COR-L47 (cell line): ENCODE results near the gene SKA2.
"Not testable (repeated sequence)": the region's sequence is repeated elsewhere in the genome, so short reads cannot be mapped to it uniquely, and the experiment has no call there.

Source experiments
- DNase-seq: peaks from one replicate; lab custom pipeline; 2025; lab: John Stamatoyannopoulos, UW

SKA2 gene

DNA sequence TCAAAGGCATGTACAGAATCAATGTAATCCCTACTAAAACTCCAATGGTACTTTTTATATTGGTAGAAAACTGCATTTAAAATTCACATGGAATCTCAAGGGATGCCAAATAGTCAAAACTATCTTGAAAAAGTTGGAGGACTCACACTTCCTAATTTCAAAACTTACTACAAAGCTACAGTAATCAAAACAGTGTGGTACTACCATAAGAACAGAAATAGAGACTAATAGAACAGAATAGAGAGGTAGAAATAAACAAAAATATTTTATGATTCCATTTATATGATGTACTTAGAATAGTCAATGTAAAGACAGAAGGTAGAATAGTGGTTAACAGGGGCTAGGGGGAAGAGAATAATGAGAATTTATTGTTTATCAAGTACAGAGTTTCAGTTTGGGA is 57.1 kb downstream of the SKA2 start:
- no peak for DNase-seq

DNA sequence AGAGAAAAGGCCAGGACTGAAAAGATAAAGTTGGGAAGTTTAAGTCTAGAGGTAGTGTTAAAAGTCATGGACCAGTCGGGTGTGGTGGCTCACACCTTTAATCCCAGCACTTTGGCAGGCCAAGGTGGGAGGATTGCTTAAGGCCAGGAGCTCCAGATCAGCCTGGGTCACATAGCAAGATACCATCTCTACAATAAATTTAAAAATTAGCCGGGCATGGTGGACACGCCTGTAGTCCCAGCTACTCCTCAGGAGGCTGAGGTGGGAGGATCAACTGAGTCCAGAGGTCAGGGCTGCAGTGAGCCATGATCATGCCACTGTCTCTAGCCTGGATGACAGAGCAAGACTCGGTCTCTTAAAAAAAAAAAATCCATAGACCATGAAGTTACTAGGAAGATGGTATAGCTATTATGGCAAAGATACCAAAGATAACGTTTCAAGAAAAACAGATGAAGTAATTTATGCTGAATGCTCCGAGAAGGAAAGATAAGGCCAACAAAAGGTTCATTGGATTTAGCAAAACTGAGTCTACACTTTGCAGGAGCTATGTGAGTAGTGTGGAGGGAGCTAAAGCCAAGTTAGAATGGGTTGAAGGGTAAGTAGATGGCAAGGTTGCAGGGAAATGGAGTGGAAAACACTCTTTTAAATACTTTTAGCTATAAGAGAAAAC is 60.0 kb downstream of the SKA2 start:
- DNase-seq, result no peak

DNA sequence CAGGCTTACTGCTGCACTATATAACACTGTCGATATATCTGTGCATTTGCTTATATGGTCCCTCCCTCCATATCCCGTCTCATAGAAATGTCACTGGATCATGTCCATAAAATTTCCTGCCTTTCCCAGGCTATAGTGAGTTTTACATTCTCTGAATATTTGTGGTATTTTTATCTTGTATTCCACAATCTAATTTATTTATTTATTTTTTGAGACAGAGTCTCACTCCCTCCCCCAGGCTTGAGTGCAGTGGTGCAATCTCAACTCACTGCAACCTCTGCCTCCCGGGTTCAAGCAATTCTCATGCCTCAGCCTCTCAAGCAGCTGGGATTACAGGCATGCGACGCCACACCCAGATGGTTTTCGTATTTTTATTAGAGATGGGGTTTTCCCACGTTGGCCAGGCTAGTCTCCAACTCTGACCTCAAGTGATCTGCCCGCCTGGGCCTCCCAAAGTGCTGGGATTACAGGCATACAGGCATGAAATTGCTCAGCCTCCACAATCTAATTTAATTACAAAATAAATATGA is 61.2 kb downstream of the SKA2 start:
- no peak for DNase-seq

DNA sequence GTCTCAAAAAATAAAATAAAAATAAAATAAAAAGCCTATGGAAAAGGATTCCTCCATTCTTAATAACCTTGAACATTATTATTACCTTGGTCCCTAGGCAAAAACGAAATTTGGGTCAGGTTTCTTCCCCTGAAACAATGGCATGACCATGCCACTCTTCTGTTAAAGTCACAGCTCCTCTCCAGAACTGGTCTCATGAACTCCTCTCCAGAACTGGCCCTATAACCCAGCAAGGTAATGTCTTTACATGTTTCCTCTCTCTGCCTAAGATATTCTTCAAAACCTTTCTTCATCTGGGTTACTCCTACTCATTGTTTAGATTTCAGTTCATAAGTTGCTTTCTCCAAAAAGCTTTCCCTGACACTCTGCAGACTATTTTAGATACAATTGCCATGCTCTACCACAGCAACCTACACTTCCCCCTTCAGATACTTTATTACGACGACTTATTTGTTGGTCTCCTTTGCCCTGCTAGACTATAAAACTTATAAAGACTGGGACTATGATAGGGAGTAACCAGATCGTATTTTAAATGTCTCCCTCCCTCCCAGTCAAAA is 61.8 kb downstream of the SKA2 start:
- no peak for DNase-seq

DNA sequence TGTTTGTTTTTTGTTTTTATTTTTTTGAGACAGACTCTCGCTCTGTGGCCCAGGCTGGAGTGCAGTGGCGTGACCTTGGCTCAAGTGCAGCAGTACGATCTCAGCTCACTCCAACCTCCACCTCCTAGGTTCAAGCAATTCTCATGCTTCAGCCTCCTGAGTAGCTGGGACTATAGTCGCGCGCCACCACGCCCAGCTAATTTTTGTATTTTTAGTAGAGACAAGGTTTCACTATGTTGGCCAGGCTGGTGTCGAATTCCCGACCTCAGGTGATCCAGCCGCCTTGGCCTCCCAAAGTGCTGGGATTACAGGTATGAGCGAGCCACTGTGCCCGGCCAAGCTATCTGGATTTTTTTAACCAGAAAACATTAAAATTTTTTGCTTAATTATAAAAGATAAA is 64.4 kb downstream of the SKA2 start:
- DNase-seq, result not testable (repeated sequence)

DNA sequence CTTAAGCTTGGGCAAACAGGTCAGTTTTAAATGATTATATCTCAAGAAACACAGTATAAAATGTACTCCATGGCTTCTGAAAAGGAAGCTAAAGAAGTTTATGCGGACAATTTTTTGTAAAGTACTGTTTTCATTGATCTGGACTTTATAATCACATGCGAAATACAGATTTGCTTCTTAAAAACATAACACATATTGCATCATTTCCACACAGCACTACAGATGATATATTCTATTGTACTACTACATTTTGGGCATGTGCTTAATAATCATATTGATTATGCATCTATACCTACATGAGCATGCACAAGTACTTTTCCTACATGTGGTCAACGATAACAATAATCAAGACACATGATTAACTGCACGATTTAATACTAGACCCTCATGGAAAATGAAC is 70.8 kb downstream of the SKA2 start:
- no peak for DNase-seq

DNA sequence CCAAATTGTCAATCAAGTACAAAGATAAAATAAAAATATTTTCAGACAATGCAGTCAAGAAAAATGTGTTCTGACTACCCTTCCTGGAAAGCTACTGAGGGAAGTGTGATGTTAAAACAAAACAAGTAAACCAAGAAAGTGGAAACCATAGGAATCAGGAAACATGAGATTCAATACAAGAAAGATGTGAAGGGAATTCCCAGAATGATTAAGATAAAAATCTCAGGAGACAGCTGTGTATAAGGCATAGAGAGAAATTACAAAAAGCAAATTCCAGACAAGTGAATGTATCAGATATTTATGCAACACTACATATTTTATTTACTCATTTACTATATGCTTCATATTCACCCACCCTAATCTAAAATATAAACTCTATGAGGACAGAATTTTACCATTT is 80.5 kb downstream of the SKA2 start:
- no peak for DNase-seq

DNA sequence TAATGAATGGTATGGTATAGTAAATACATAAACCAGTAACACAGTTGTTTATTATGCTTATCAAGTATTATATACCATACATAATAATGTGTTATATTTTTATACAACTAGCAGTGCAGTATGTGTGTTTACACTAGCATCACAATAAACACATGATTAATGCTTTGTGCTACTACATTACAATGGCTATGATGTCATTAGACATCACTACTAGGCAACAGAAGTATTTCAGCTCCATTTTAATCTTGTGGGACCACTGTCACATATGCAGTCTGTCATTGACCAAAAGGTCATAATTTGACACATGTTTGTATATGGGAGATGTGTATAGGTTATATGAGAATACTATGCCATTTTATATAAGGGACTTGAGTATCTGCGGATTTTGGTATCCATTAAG is 81.0 kb downstream of the SKA2 start:
- DNase-seq, result no peak

DNA sequence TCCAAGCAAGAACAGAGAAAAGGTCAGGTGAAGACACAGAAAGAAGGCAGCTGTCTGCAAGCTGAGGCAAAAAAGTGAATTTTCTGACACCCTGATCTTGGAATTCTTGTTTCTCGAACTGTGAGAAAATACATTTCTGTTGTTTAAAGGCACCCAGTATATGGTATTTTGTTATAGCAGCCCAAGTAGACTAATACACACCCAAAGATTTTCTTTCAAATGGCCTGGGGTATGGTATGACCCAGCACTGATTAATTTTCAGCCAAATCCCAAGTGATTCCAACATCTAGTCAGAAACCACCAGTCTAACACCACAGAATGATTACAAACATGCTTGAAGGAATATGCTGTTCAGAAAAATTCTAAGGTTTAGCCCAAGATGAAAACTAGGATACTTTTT is 85.1 kb downstream of the SKA2 start:
- no peak for DNase-seq

DNA sequence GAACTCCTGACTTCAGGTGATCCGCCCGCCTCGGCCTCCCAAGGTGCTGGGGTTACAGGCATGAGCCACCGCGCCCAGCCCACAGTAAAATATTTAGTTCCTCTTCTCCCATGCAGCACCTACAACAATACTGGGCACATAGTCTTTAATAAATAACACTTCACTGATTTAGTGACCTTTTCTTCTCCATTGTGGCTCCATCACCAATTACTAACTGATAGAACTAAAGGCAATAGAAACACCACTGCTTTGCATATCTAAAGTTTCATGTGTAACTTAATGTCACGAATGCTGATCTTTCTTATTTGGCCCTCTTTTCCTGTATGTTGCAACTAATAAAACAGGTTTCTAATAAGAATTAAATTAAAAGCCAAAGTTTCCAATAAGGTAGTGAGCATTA is 87.2 kb downstream of the SKA2 start:
- no peak for DNase-seq

DNA sequence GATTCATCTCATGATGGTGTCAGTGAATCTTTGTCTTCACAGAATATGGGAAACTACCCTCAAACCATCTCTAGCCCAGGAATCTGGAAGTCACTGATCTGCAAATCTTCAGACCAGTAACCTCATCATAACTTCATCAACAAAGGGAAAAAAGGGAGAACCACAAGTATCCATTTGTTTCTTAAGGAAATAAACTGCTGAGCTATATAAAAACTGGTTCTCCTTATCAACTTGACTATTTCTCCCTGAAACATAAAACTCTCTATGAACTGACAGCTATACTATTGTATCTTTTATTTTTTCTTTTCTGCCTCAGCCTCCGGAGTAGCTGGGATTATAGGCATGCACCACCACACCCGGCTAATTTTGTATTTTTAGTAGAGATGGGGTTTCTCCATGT is 87.6 kb downstream of the SKA2 start:
- no peak for DNase-seq

DNA sequence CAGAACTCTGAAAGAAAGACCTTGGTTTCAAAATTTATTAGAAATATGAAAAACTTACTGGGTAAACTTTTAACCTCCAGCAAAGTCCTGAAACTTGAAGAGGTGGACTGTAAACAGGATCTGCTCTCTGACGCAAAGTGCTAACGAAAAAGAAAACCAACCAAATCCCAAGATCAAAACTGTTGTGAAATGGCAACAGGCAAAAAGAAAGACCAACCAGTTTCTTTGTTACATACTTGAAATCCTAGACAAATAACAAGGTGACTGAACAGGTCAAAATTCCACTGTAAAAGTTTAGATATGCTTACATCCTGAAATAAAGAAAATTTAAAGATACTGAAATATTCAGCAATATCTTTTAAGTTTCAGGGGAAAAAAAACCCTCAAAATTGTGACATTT is 92.5 kb downstream of the SKA2 start:
- no peak for DNase-seq
